ENCODE data around the gene HAUS1. TPM values are rescaled to one million over a fixed set of nuclear protein-coding genes. Genes with fewer than 3 reads are reported as not detected.
"Not testable (repeated sequence)": the region's sequence is repeated elsewhere in the genome, so short reads cannot be mapped to it uniquely, and the experiment has no call there.

HAUS1 gene
- total RNA-seq, 6 experiments from 2014 or later = 4.0 to 15.4 (median 5.9) TPM

- Histone ChIP-seq H3K4me3 (no peak overlapping the region), H3K36me3 (peaks cover 0 to 54% (median 20%) of the 10 kb centered on the region in 4 donors), H3K27ac (no peak overlapping the region), H3K4me1 (no peaks in the 10 kb centered on the region), H3K9me3 (no peaks in the 10 kb centered on the region), H3K27me3 (no peaks in the 10 kb centered on the region)
- ATAC-seq = no peak
- intact Hi-C loops (cut with DNase I) = no loop called here
- TF ChIP-seq CTCF (IDR thresholded peaks at IDR 0.05) (no peak), POLR2A (IDR thresholded peaks at IDR 0.05) (no peak)
- no peak for DNase-seq
Observed at GRCh38 chr18:46079336-46079735, 24.8 kb upstream of the HAUS1 start.

- DNase-seq (no peak), ATAC-seq (no peak)
- WGBS (ENCODE audit: insufficient coverage, low coverage, low lambda C conversion rate, missing lambda C conversion rate) = 79% methylated on average over 1 of the region's 1 CpG
- no peaks in the 10 kb centered on the region for H3K27me3 ChIP-seq
- H3K9me3 ChIP-seq = no peaks in the 10 kb centered on the region
- no peak overlapping the region for H3K4me3 ChIP-seq
- TF ChIP-seq POLR2A (IDR thresholded peaks at IDR 0.05) (no peak), CTCF (IDR thresholded peaks at IDR 0.05) (no peak)
- peaks cover 0 to 62% (median 28%) of the 10 kb centered on the region in 4 donors for H3K36me3 ChIP-seq
- intact Hi-C loops (cut with DNase I) = no loop called here
- H3K4me1 ChIP-seq = no peaks in the 10 kb centered on the region
- no peak overlapping the region for H3K27ac ChIP-seq
Observed at GRCh38 chr18:46080156-46080555, 24.0 kb upstream of the HAUS1 start.

DNA sequence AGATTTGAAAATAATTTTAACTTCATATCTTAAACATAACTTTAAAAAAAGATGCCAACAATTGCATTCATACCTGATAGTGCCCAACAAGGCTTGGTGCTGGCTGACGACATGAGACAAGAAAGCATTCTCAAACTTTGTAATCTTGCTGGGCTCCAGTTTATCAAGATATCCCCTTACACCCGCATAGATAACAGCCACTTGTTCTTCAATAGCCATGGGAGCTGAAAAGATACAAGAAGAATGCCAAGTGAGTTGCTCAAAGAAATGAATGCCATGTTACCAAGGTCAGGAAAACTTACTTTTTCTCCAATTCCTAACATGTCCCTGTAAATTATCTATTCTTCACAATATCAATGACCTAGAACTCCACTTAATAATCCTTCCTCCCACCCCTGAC lies 19.8 kb upstream of the HAUS1 start:
- no peaks in the 10 kb centered on the region for H3K27me3 ChIP-seq
- intact Hi-C loops (cut with DNase I) = no loop called here
- no peak for ATAC-seq
- H3K27ac ChIP-seq = no peak overlapping the region
- no peak for DNase-seq
- H3K4me3 ChIP-seq = no peak overlapping the region
- no peaks in the 10 kb centered on the region for H3K9me3 ChIP-seq
- peaks cover 13 to 93% (median 62%) of the 10 kb centered on the region in 4 donors for H3K36me3 ChIP-seq
- H3K4me1 ChIP-seq = no peaks in the 10 kb centered on the region
- TF ChIP-seq CTCF (IDR thresholded peaks at IDR 0.05) (no peak), POLR2A (IDR thresholded peaks at IDR 0.05) (no peak)
- WGBS (ENCODE audit: insufficient coverage, low coverage, low lambda C conversion rate, missing lambda C conversion rate) = 75% methylated on average over 2 of the region's 2 CpGs

GRCh38 chr18:46088501-46088900 lies 15.7 kb upstream of the HAUS1 start:
- H3K9me3 ChIP-seq; H3K4me1 ChIP-seq; H3K4me3 ChIP-seq; H3K27ac ChIP-seq; ATAC-seq; DNase-seq; H3K27me3 ChIP-seq; intact Hi-C loops (cut with DNase I): not testable (repeated sequence)
- 62% methylated on average over 8 of the region's 8 CpGs for WGBS (ENCODE audit: insufficient coverage, low coverage, low lambda C conversion rate, missing lambda C conversion rate)
- H3K36me3 ChIP-seq = peaks cover 15 to 100% (median 76%) of the 10 kb centered on the region in 4 donors

GRCh38 chr18:46095532-46095931 lies 8.7 kb upstream of the HAUS1 start:
- DNase-seq (no peak), ATAC-seq (no peak)
- WGBS (ENCODE audit: insufficient coverage, low coverage, low lambda C conversion rate, missing lambda C conversion rate) = 93% methylated on average over 8 of the region's 10 CpGs
- Histone ChIP-seq H3K36me3 (peaks cover 0 to 42% (median 24%) of the 10 kb centered on the region in 4 donors), H3K9me3 (no peaks in the 10 kb centered on the region), H3K4me1 (peaks cover 0 to 29% (median 11%) of the 10 kb centered on the region in 4 donors), H3K27ac (no peak overlapping the region), H3K4me3 (no peak overlapping the region), H3K27me3 (no peaks in the 10 kb centered on the region)
- no peak for TF ChIP-seq CTCF (IDR thresholded peaks at IDR 0.05)
- TF ChIP-seq POLR2A (IDR thresholded peaks at IDR 0.05) = no peak
- intact Hi-C loops (cut with DNase I) = no loop called here

Measured in right lobe of liver (tissue), 6 donors.